T-helper 2 cell treated with Interferon-gamma antibody and Interleukin-4, amounts not matched to agents 5 μg/mL and 100 μg/mL, for 36 hours (primary cell): ENCODE results near the gene ME3.

Experiments
- DNase-seq: peaks from one replicate; pipeline ENCODE4 v3.0.0; 2021; ENCODE audit warnings: low spot score
- H3K27ac Mint-ChIP-seq: one replicate; pipeline ENCODE4 v1.8.0; 2021; ENCODE audit warnings: mild to moderate bottlenecking, mixed read lengths
- H3K27me3 Mint-ChIP-seq: one replicate; pipeline ENCODE4 v1.8.0; 2021; ENCODE audit warnings: low read depth, mixed read lengths
- H3K36me3 Mint-ChIP-seq: one replicate; pipeline ENCODE4 v1.8.0; 2021; ENCODE audit warnings: low read depth, mixed read lengths
- H3K4me1 Mint-ChIP-seq: one replicate; pipeline ENCODE4 v1.8.0; 2021; ENCODE audit warnings: low read depth, mixed read lengths
- H3K4me3 Mint-ChIP-seq: one replicate; pipeline ENCODE4 v1.8.0; 2022; ENCODE audit warnings: mild to moderate bottlenecking, moderate library complexity, mixed read lengths
- H3K9me3 Mint-ChIP-seq: one replicate; pipeline ENCODE4 v1.8.0; 2021; ENCODE audit warnings: mixed read lengths

The ME3 gene

DNA sequence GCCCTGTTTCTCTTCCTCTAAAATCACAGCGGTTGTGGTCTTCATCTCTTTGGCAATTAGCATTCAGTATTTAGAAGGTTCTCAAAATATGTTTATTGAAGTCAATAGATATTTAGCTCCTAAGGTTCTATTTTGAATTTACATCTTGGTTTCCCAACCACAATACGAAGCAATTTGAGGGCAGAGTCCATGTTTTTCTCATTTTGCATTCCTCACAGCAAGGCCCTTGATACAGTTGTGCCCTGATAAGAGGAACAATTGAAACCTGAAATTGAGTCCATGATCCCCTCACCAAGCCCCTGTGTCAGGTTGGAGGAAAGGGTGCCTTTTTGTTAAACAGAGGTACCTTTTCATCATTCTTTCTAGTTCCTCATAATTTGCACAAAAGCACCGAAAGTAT, 166.2 kb downstream of the ME3 start:
- Mint-ChIP-seq H3K4me3 (no peak overlapping the region), H3K9me3 (no peaks in the 10 kb centered on the region), H3K27ac (no peak overlapping the region), H3K4me1 (peaks cover 1% of the 10 kb centered on the region), H3K27me3 (peaks cover 3% of the 10 kb centered on the region), H3K36me3 (no peaks in the 10 kb centered on the region)
- DNase-seq, result no peak

GRCh38 chr11:86503131-86503530, 169.3 kb downstream of the ME3 start:
- Mint-ChIP-seq H3K27ac (no peak overlapping the region), H3K4me3 (no peak overlapping the region), H3K4me1 (peaks cover 1% of the 10 kb centered on the region), H3K9me3 (no peaks in the 10 kb centered on the region), H3K27me3 (peaks cover 7% of the 10 kb centered on the region), H3K36me3 (no peaks in the 10 kb centered on the region)
- DNase-seq, result no peak

DNA sequence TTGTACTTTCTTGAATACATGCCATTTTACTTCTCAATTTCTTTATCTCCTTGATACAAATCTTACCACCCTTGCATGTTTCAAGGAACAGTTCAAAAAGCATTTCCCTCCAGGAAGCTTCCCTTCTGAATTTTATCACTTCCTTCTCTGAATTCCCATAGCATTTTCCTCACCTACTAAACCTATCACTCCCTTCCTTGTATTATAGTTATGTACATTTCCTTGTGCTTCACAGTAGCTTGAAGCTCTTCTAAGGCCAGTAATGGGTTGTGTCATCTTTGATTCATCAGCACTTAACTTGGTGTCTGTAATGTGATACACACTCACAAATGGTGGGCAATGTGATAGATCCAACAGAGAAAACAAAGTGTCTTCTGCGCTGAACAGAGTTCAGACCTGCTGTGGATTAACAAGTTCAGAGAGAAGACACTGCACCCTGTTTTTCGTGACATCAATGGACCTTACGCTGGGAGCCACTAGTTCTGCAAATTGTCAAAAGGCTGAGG, 170.2 kb downstream of the ME3 start:
- no peak overlapping the region for H3K27ac Mint-ChIP-seq
- peaks cover 7% of the 10 kb centered on the region for H3K27me3 Mint-ChIP-seq
- H3K4me3 Mint-ChIP-seq, result no peak overlapping the region

DNA sequence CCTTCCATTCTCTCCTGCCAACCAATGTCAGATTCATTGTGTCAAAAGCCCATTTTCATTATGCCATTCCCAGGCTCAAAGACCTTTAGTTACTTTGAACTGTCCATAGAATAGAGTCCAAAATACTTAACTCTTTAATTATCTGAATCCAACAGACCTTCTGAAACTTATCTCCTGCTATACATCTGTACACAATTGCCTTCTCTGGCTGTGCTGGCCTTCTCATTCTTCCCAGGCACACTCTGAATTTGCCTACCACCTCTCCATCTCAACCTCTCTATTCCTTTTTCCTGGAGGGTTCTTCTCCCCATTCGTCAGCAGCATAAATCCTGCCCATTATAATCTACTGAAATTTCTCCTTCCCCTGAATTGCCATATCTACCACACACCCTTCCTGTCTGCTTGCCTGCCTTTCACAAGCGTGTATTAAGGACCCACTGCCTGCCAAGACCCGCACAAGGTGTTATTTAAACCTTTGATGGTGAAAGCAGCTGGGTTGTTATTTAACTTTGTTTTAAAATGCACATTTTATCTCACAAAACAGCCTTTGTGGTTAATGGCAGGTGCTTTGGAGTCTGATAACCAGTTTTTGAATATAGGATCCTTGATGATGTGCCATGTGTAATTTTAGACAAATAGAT, 171.8 kb downstream of the ME3 start:
- no peaks in the 10 kb centered on the region for H3K36me3 Mint-ChIP-seq
- peaks cover 1% of the 10 kb centered on the region for H3K4me1 Mint-ChIP-seq
- no peak for DNase-seq
- H3K9me3 Mint-ChIP-seq, result no peaks in the 10 kb centered on the region
- H3K4me3 Mint-ChIP-seq, result no peak overlapping the region
- no peak overlapping the region for H3K27ac Mint-ChIP-seq
- H3K27me3 Mint-ChIP-seq, result peaks cover 4% of the 10 kb centered on the region

More for the DNA sequence above, 170.2 kb downstream of the ME3 start:
- H3K36me3 Mint-ChIP-seq, result no peaks in the 10 kb centered on the region
- no peak for DNase-seq
- H3K4me1 Mint-ChIP-seq, result peaks cover 1% of the 10 kb centered on the region
- H3K9me3 Mint-ChIP-seq, result no peaks in the 10 kb centered on the region

- Mint-ChIP-seq H3K27me3 (peaks cover 4% of the 10 kb centered on the region), H3K36me3 (no peaks in the 10 kb centered on the region), H3K27ac (no peak overlapping the region), H3K4me3 (no peak overlapping the region), H3K9me3 (no peaks in the 10 kb centered on the region), H3K4me1 (peaks cover 1% of the 10 kb centered on the region)
- no peak for DNase-seq
Observed at GRCh38 chr11:86499723-86500129, 172.7 kb downstream of the ME3 start.

DNA sequence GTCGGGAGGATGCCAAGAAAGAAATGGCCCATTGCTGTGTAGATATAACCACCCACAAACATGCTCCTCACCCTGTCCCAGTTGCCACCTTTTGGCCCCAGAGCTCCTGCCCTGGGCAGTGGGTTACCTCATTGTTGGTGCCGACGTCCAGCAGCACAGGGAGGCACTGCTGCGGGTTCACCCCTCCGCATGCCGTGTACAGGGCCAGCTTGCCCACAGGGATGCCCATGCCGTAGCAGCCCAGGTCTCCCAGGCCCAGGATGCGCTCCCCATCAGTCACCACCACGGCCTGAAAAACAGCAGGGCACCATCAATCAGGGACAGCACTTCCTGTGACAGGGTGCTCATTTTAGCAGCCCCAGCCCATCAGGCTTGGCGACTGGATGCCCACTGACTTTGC, 174.6 kb downstream of the ME3 start:
- Mint-ChIP-seq H3K4me3 (no peak overlapping the region), H3K36me3 (no peaks in the 10 kb centered on the region), H3K9me3 (no peaks in the 10 kb centered on the region), H3K27me3 (peaks cover 4% of the 10 kb centered on the region), H3K27ac (no peak overlapping the region), H3K4me1 (no peaks in the 10 kb centered on the region)
- DNase-seq, result no peak

DNA sequence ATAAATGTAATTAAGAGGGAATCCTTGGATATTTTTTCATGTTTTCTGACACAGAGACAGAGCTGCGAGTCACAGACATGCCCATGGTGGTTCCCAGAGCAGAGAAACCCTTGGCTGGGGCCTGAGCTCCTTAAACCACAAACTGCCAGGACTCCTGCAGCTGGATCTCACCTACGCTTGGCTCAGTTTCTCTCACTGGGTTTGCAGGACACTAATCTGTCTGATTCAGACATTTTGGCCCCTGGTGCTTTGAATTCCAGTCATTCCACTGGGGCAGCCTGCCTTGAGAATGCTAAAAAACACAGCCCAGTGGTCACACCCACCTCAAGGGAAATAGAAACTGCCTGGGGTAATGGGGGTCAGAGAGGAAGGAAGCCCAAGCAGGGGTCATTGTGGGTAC, 175.1 kb downstream of the ME3 start:
- no peaks in the 10 kb centered on the region for H3K4me1 Mint-ChIP-seq
- H3K4me3 Mint-ChIP-seq, result no peak overlapping the region
- H3K27me3 Mint-ChIP-seq, result peaks cover 4% of the 10 kb centered on the region
- no peaks in the 10 kb centered on the region for H3K9me3 Mint-ChIP-seq
- H3K27ac Mint-ChIP-seq, result no peak overlapping the region
- no peak for DNase-seq
- H3K36me3 Mint-ChIP-seq, result no peaks in the 10 kb centered on the region

- Mint-ChIP-seq H3K4me1 (no peaks in the 10 kb centered on the region), H3K27me3 (peaks cover 4% of the 10 kb centered on the region), H3K27ac (no peak overlapping the region), H3K4me3 (no peak overlapping the region), H3K36me3 (no peaks in the 10 kb centered on the region), H3K9me3 (no peaks in the 10 kb centered on the region)
- no peak for DNase-seq
Observed at GRCh38 chr11:86495351-86495750, 177.1 kb downstream of the ME3 start.

GRCh38 chr11:86492370-86493010, 179.9 kb downstream of the ME3 start:
- H3K4me1 Mint-ChIP-seq, result no peaks in the 10 kb centered on the region
- no peak for DNase-seq
- no peaks in the 10 kb centered on the region for H3K9me3 Mint-ChIP-seq
- H3K36me3 Mint-ChIP-seq, result no peaks in the 10 kb centered on the region
- H3K4me3 Mint-ChIP-seq, result no peak overlapping the region
- no peak overlapping the region for H3K27ac Mint-ChIP-seq
- no peaks in the 10 kb centered on the region for H3K27me3 Mint-ChIP-seq

DNA sequence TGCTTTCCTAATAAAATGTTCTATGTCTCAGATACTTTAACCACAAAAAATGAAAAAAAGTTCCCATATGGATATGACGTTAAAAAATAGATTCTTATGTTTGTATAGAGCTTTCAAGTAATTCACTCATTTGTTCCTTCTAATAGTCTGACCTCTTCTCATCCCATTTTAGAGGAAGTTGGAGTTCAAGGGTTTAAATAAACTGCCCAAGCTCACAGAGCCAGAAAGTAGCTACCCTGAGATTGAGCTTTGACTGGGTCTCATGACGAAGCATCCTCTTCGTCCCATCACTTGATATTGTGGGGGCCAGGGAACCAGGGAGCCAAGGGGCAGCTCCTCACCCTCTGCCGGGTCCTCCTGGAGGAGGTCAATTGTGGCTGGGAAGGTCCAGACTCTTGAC, 181.4 kb downstream of the ME3 start:
- no peak for DNase-seq
- Mint-ChIP-seq H3K27me3 (no peaks in the 10 kb centered on the region), H3K36me3 (no peaks in the 10 kb centered on the region), H3K4me3 (no peak overlapping the region), H3K27ac (no peak overlapping the region), H3K9me3 (no peaks in the 10 kb centered on the region), H3K4me1 (no peaks in the 10 kb centered on the region)

- Mint-ChIP-seq H3K27ac (no peak overlapping the region), H3K4me1 (no peaks in the 10 kb centered on the region), H3K27me3 (no peaks in the 10 kb centered on the region), H3K9me3 (no peaks in the 10 kb centered on the region), H3K36me3 (no peaks in the 10 kb centered on the region), H3K4me3 (no peak overlapping the region)
- no peak for DNase-seq
Observed at GRCh38 chr11:86490582-86490981, 181.8 kb downstream of the ME3 start.

- H3K4me3 Mint-ChIP-seq, result no peak overlapping the region
- no peak overlapping the region for H3K27ac Mint-ChIP-seq
- no peaks in the 10 kb centered on the region for H3K4me1 Mint-ChIP-seq
- no peak for DNase-seq
- H3K36me3 Mint-ChIP-seq, result no peaks in the 10 kb centered on the region
- H3K27me3 Mint-ChIP-seq, result no peaks in the 10 kb centered on the region
- no peaks in the 10 kb centered on the region for H3K9me3 Mint-ChIP-seq
Observed at GRCh38 chr11:86489442-86489841, 183.0 kb downstream of the ME3 start.

DNA sequence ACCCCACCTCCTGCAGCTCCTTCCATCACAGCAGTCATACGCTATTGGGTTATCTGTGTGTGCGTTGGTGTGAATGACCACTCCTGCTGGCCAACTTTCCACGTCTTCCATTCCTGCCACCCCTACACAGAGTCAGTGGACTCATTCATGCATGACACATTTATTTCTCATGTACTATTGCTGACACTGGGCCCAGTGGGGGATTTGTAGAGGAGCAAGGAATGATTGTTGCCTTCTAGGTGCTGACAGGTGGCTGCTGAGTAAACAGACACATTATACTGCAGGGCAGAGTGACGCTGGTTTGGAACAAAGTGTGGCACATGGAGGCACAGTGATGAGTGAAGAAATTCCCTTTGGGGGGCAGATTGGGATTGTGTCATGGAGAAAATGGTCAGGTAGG, 183.9 kb downstream of the ME3 start:
- Mint-ChIP-seq H3K4me1 (no peaks in the 10 kb centered on the region), H3K36me3 (no peaks in the 10 kb centered on the region), H3K27ac (no peak overlapping the region), H3K27me3 (no peaks in the 10 kb centered on the region), H3K9me3 (no peaks in the 10 kb centered on the region), H3K4me3 (no peak overlapping the region)
- DNase-seq, result no peak

- H3K36me3 Mint-ChIP-seq, result no peaks in the 10 kb centered on the region
- no peaks in the 10 kb centered on the region for H3K9me3 Mint-ChIP-seq
- no peaks in the 10 kb centered on the region for H3K27me3 Mint-ChIP-seq
- no peak for DNase-seq
- H3K4me3 Mint-ChIP-seq, result no peak overlapping the region
- H3K4me1 Mint-ChIP-seq, result no peaks in the 10 kb centered on the region
- no peak overlapping the region for H3K27ac Mint-ChIP-seq
Observed at GRCh38 chr11:86487671-86488070, 184.7 kb downstream of the ME3 start.
